ENCODE measurements around the gene DNAJC24. TPM values are rescaled to one million over a fixed set of nuclear protein-coding genes. Genes with fewer than 3 reads are reported as not detected.

The DNAJC24 gene, protein sequence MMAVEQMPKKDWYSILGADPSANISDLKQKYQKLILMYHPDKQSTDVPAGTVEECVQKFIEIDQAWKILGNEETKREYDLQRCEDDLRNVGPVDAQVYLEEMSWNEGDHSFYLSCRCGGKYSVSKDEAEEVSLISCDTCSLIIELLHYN
- total RNA-seq: 11.7 and 14.1 TPM in 2 replicates

DNA sequence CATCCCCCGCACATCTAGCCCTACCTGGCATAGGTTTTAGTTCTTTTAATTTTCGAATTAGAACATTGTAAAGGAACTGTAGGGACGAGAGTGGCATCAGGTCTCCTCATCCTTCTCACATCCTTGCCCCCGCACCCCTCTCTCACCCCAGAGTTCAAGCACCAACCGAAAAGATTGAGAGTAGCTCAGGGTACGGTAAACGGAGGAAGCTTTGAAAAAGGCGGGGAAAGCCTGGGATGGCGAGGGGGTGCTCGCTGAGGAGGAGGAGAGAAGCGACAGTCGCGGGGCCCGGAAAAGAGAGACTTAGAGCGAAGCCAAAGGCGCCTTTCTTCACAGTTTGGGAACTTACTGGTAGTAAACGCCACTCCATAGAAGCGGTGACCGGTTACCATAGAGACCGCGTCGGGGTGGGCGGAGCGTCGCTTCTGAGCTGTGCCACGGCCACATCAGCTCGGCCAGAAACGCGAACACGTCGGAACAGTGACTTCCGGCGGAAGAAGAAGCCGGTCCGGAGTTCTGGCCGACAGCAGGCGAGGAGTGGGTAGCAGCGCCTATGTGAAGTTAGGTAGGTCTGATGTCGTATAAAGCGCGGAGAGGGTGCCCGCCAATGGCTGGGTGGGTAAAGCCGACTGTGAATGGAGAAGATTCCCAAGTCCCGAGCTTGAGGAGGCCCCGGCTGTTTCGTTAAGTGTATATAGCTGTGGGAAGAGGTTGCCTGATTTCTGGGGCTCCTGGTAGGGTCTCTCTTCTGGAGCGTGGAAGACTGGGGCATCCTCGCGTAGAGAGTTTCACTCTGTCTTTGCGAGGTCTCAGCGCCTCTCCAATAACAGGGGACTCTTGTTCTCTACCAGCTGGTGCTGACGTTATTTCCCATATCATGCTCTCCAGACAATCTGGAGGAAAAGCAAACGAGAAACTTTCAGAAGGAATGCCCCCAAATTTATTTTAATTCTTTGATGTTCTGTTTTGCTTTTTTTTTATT is at the start of gene DNAJC24, which contains the start of gene DCDC1:
DNAJC24 (plus strand) TSS at position 513 of the 982 bp plus-strand sequence. CDS start 889 bp downstream, outside the sequence.
DCDC1 (minus strand) TSS at position 392 of the 982 bp plus-strand sequence. CDS start 41,459 bp downstream, outside the sequence.

Other genes with a start within 250 kb of the DNAJC24 start
- under 0.01 TPM in 1 of 2 replicates, not detected in the other for gene DCDC1, start 121 bp upstream of the DNAJC24 start, total RNA-seq
- gene IMMP1L, start 139.8 kb downstream of the DNAJC24 start, total RNA-seq: 16.7 and 17.7 TPM in 2 replicates
- 15.3 and 20.3 TPM in 2 replicates for gene ELP4, start 139.9 kb downstream of the DNAJC24 start, total RNA-seq

Data from placental epithelial cell (primary cell).